ENCODE measurements around the gene IMP3. TPM values are rescaled to one million over a fixed set of nuclear protein-coding genes. Genes with fewer than 3 reads are reported as not detected.

The IMP3 gene
- total and polyA plus RNA-seq, 9 of the 15 experiments (the other 6 are each of a cell fraction or from before 2014, with no cell fraction given) = 14.5 to 160 (median 74.4) TPM

- no peak for TF ChIP-seq CHD7 (IDR thresholded peaks at IDR 0.05; ENCODE audit: low read depth, low read length)
- peak; percentile 95 for TF ChIP-seq ETV5 (CRISPR knock-in tag; IDR thresholded peaks at IDR 0.05; ENCODE audit: low read depth)
- TF ChIP-seq ZNF24 (IDR thresholded peaks at IDR 0.05) = no peak; the same call in 1 of the 2 replicates
- no peak for TF ChIP-seq KAT8 (IDR thresholded peaks at IDR 0.05; ENCODE audit: low read depth)
- no peak for TF ChIP-seq HLTF (IDR thresholded peaks at IDR 0.05)
- TF ChIP-seq RBM22 (IDR thresholded peaks at IDR 0.05; ENCODE audit: low read depth, low read length, poor library complexity, severe bottlenecking) = no peak
- TF ChIP-seq ZNF766 (CRISPR knock-in tag; conservative IDR thresholded peaks at IDR 0.05) = no peak
- TF ChIP-seq RCOR1 (IDR thresholded peaks at IDR 0.05; ENCODE audit: borderline replicate concordance in 1 of 2, low read depth in 2 of 2, low read length in 2 of 2) = peak in 1 of 2 experiments; percentile 44; a peak in 1 of 4 replicates
- TF ChIP-seq ZNF354B (CRISPR knock-in tag; IDR thresholded peaks at IDR 0.05) = no peak
- TF ChIP-seq ZBTB5 (IDR thresholded peaks at IDR 0.05) = no peak
- TF ChIP-seq HCFC1 (IDR thresholded peaks at IDR 0.05; ENCODE audit: low read depth, low read length) = peak; percentile 66
- no peak for TF ChIP-seq MXI1 (IDR thresholded peaks at IDR 0.05; ENCODE audit: low read depth, low read length)
- no peak for TF ChIP-seq HOXB6 (CRISPR knock-in tag; IDR thresholded peaks at IDR 0.05; ENCODE audit: borderline replicate concordance)
- TF ChIP-seq ZNF316 (IDR thresholded peaks at IDR 0.05) = no peak
- TF ChIP-seq STAG1 (CRISPR knock-in tag; IDR thresholded peaks at IDR 0.05; ENCODE audit: borderline replicate concordance) = no peak
- 0 out of 2 replicates have a peak, but pooled peaks have one; percentile 28 for TF ChIP-seq KDM2B (CRISPR knock-in tag; IDR thresholded peaks at IDR 0.05)
Observed at GRCh38 chr15:75625542-75626347, 14.3 kb downstream of the IMP3 start, which contains the start of gene SNUPN (continued).
